Esophagus muscularis mucosa (tissue), 4 donors: Measurements from ENCODE around the gene RTKN. TPM values are rescaled to one million over a fixed set of nuclear protein-coding genes. Genes with fewer than 3 reads are reported as not detected.

Source experiments
- DNase-seq: peaks from one replicate; pipeline ENCODE4 v3.0.0-alpha.2; 2017; ENCODE audit errors: extremely low spot score
- H3K27ac ChIP-seq, 4 donors: fragments of 200-600 bp; sonication (generic); replicated peaks in 1 of 4; 1 replicate in 3 of 4; 2 replicates in 1 of 4; pipeline ENCODE4 v1.5.1; 2016 to 2019; ENCODE audit warnings: mild to moderate bottlenecking in 1 of 4
- H3K27me3 ChIP-seq, 4 donors: fragments of 200-600 bp; sonication (generic); one replicate each; pipeline versions ENCODE4 v1.5.1 to v1.6.0; 2016 to 2019
- H3K36me3 ChIP-seq, 4 donors: fragments of 200-600 bp; sonication (generic); one replicate each; pipeline ENCODE4 v1.5.1; 2016 to 2019
- H3K4me1 ChIP-seq, 4 donors: fragments of 200-600 bp; sonication (generic); one replicate each; pipeline ENCODE4 v1.5.1; 2016 to 2019
- H3K4me3 ChIP-seq, 4 donors: fragments of 200-600 bp; sonication (generic); 1 replicate in 2 of 4; 2 replicates in 2 of 4; pipeline ENCODE4 v1.5.1; 2016 to 2019; ENCODE audit warnings: mild to moderate bottlenecking in 4 of 4, moderate library complexity in 1 of 4
- H3K9me3 ChIP-seq, 4 donors: fragments of 200-600 bp; sonication (generic); 1 replicate in 3 of 4; 2 replicates in 1 of 4; pipeline ENCODE4 v1.5.1; 2016 to 2019
- EP300 ChIP-seq: sonication (generic); formaldehyde crosslinking; IDR thresholded peaks from one replicate; pipeline ENCODE4 v1.6.1; 2017; ENCODE audit warnings: antibody characterized with exemption
- POLR2A ChIP-seq: fragments of 450-650 bp; IDR thresholded peaks from one replicate; pipeline ENCODE4 v1.6.1; 2017; ENCODE audit warnings: antibody characterized with exemption, moderate library complexity, mild to moderate bottlenecking, low read depth
- POLR2AphosphoS5 ChIP-seq, 2 donors: sonication (generic); formaldehyde crosslinking; IDR thresholded peaks; one replicate each; pipeline ENCODE4 v1.6.1; 2017; ENCODE audit warnings: antibody characterized with exemption in 2 of 2
- WGBS: methylation state at CpG from one replicate; pipeline ENCODE4 v1.1.5; 2018; 5-methylcytosine and 5-hydroxymethylcytosine counted together
- intact Hi-C: fragments of 100-400 bp; cut with DNase I; formaldehyde crosslinking; loops from one replicate; pipeline ENCODE4 v1.15.1; 2023
- total RNA-seq, 4 donors: library from RNA; depleted of rRNA; stranded (reverse); fragments of >200 nt; gene quantifications; one replicate each; pipeline versions ENCODE4 v1.1.0 to v1.2.1, GENCODE V29; 2016
- TF ChIP-seq, protein P1 (sequence below), 3 experiments: fragments of 200-600 bp in 2 of 3; fragments of 450-650 bp in 1 of 3; sonication (generic) in 2 of 3; IDR thresholded peaks; one replicate each; pipeline ENCODE4 v1.5.1; 2017 to 2019; ENCODE audit warnings: antibody characterized with exemption in 3 of 3, mild to moderate bottlenecking in 2 of 3, moderate library complexity in 1 of 3

RTKN gene
- total RNA-seq, 4 donors from 2014 or later = 8.4 to 14.1 (median 11.3) TPM

DNA sequence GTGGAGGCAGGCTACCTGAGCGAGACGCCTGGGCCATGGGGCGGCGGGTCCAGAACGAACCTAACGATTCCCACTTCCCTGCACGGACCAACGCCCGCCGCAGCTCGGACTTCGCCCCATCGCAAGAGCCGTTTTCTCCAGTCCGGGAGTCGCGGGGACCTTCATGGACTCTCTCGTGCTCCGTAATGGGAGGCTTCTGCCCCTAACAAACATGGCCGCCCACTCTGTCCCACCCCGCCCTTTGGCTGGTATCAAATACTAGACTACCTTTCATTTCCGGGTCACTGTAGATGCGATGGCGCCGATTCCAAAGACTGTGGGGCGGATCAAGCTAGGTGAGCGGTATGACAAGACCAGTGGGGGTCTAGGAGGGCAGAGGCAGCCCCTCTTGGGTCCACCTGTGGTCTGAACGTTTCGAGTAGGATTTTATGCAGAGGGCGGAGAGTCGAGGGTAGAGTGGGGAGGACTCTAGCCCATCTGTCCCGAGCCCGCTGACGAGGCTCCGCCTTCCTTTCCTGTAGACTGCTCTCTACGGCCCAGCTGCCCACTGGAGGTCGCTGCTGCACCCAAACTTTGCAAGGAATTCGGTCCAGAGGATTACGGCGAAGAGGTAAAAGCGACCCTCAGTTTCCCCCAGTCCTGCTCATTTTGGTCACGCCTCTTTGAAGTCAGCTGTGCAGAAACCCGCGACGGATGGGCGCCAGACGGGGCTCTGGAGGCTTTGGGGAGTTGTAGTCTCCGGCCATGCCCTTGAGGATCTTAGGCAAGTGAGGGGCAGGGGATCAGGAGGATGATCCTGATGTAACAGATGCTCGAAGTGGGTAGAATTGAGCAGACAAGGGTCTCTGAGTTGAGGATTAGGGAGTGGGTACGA lies 41.3 kb upstream of the RTKN start, which contains the start of the genes CCDC142 and TTC31:
TSS of gene CCDC142 (minus strand) at position 198 of the 874 bp plus-strand sequence. CDS start at position 37, 161 bp downstream.
TSS of gene TTC31 (plus strand) at position 281 of the 874 bp plus-strand sequence. CDS start at position 296, 15 bp downstream.
- no peaks in the 10 kb centered on the region for H3K27me3 ChIP-seq
- peak; percentile 85 to 86 for TF ChIP-seq POLR2AphosphoS5 (IDR thresholded peaks at IDR 0.05)
- TF ChIP-seq, protein P1, sequence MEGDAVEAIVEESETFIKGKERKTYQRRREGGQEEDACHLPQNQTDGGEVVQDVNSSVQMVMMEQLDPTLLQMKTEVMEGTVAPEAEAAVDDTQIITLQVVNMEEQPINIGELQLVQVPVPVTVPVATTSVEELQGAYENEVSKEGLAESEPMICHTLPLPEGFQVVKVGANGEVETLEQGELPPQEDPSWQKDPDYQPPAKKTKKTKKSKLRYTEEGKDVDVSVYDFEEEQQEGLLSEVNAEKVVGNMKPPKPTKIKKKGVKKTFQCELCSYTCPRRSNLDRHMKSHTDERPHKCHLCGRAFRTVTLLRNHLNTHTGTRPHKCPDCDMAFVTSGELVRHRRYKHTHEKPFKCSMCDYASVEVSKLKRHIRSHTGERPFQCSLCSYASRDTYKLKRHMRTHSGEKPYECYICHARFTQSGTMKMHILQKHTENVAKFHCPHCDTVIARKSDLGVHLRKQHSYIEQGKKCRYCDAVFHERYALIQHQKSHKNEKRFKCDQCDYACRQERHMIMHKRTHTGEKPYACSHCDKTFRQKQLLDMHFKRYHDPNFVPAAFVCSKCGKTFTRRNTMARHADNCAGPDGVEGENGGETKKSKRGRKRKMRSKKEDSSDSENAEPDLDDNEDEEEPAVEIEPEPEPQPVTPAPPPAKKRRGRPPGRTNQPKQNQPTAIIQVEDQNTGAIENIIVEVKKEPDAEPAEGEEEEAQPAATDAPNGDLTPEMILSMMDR (IDR thresholded peaks at IDR 0.05) = peak; percentile 80 to 88 (median 85)
- no peak for TF ChIP-seq POLR2A
- 0% methylated on average over 29 of the region's 50 CpGs for WGBS
- H3K4me3 ChIP-seq = peak within 1 kb of the TSS; percentile 89 to 99 (median 92)
- peaks cover 9 to 69% (median 54%) of the 10 kb centered on the region in 4 donors for H3K36me3 ChIP-seq
- DNase-seq = peak; percentile 99
- intact Hi-C loops = loop anchor here (1.0 kb wide), 1 partner anchor 71 kb away; the partner anchor contains the start of gene DOK1
- no peaks in the 10 kb centered on the region for H3K9me3 ChIP-seq
- H3K4me1 ChIP-seq = peaks cover 26 to 44% (median 39%) of the 10 kb centered on the region in 4 donors
- H3K27ac ChIP-seq = peak within 1 kb of the TSS; percentile 85 to 96 (median 88)

DNA sequence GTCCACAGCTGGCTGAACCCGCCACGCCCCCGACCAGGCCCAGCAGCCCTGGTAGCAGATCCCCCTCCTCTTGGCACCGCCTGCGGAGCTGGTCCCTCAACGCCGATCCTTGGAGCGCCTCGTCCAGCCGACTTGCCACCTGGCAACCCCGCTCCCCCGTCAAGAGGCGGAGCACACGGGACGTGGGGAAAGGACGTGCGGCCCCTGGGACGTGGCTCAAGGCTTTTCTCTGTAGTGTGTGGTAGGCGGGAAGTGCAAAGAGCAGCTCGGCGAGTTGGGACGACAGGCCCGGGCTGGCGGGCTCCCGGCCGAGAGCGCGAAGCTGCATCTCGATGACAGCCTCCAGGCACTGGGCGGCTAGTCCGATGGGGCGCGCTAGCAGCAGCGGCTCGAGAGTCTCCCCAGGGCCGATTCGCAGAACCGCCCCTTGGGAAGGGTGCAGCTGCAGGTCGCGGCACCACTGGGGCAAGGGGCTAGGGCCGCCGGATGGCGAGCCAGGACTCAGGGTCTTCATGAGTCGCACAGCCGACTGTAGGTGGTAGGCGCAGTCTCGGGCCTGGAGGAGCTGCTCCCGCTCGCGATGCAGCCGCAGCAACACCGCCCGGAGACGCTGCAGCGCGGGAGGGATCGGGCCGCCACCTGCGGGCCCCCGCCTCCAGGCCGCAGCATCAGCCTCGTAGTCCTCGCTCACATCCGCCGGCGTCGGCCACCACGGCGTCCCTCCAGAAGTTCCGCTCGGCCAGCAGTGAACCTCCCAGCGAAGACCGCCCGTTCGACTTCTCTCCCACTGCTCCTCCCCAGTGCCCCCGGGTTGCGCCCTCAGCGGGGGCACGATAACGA lies 40.4 kb upstream of the RTKN start:
- 1% methylated on average over 12 of the region's 80 CpGs for WGBS
- H3K9me3 ChIP-seq = no peaks in the 10 kb centered on the region
- no peak for TF ChIP-seq POLR2A
- TF ChIP-seq EP300 = no peak
- no peak for TF ChIP-seq POLR2AphosphoS5 (IDR thresholded peaks at IDR 0.05)
- TF ChIP-seq, protein P1 (IDR thresholded peaks at IDR 0.05) = no peak
- DNase-seq = no peak
- peaks cover 9 to 67% (median 52%) of the 10 kb centered on the region in 4 donors for H3K36me3 ChIP-seq
- H3K27me3 ChIP-seq = no peaks in the 10 kb centered on the region
- peak overlapping the region; percentile 89 to 99 (median 92) for H3K4me3 ChIP-seq
- peaks cover 26 to 44% (median 39%) of the 10 kb centered on the region in 4 donors for H3K4me1 ChIP-seq
- H3K27ac ChIP-seq = peak overlapping the region; percentile 85 to 96 (median 88)
- intact Hi-C loops = no loop called here

DNA sequence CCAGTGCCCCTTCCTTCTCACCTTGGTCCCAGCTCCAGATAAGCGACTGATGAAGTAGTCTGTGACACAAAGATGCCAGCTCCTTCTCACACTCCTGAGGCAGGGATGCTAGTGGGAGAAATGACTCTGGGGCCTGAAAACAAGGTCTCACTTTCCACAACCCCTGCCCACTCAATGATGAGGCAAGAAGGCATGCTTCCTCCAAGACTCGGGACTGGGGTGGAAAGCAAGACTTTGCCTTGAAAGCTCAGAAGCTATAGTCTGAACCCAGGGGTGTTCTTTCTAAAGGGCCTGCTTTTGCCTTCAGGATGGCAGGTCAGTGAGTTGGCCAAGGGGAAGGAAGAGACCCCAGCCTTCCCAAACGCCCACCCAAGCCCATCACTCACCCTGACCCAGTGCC lies 39.7 kb upstream of the RTKN start:
- intact Hi-C loops = no loop called here
- H3K4me3 ChIP-seq = peak overlapping the region; percentile 89 to 99 (median 92)
- H3K27me3 ChIP-seq = no peaks in the 10 kb centered on the region
- H3K36me3 ChIP-seq = peaks cover 9 to 65% (median 50%) of the 10 kb centered on the region in 4 donors
- peaks cover 26 to 44% (median 41%) of the 10 kb centered on the region in 4 donors for H3K4me1 ChIP-seq
- no peaks in the 10 kb centered on the region for H3K9me3 ChIP-seq
- peak overlapping the region; percentile 85 to 96 (median 88) for H3K27ac ChIP-seq
- WGBS = 51% methylated on average over 3 of the region's 3 CpGs
- no peak for TF ChIP-seq EP300
- TF ChIP-seq POLR2AphosphoS5 (IDR thresholded peaks at IDR 0.05) = no peak
- TF ChIP-seq, protein P1 (IDR thresholded peaks at IDR 0.05) = no peak
- no peak for TF ChIP-seq POLR2A
- no peak for DNase-seq

DNA sequence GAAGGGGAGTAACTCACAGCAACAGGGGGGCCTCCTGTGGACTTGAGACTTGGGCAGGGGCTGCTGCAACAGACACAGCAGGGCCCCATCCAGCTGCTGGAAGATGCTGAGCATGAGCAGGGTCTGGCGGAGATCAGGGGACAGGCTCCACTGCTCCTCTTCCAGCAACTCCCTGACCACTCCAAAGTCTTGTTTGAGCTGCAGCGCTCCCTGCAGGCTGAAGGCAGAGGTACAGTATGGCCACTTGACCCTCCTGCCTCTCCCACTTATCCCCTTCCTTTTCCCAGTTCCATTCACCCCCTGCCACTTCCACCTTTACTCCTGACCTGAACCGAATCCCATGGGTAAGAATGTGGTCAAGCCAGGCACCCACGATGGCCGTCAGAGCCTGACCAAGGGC lies 33.2 kb upstream of the RTKN start:
- Histone ChIP-seq H3K36me3 (peaks cover 18 to 54% (median 43%) of the 10 kb centered on the region in 4 donors), H3K4me1 (peaks cover 20 to 33% (median 30%) of the 10 kb centered on the region in 4 donors), H3K27me3 (no peaks in the 10 kb centered on the region), H3K9me3 (no peaks in the 10 kb centered on the region), H3K4me3 (no peak overlapping the region), H3K27ac (no peak overlapping the region)
- DNase-seq = no peak
- 83% methylated on average over 5 of the region's 5 CpGs for WGBS
- TF ChIP-seq EP300 (no peak), POLR2A (no peak), POLR2AphosphoS5 (IDR thresholded peaks at IDR 0.05) (no peak)
- TF ChIP-seq, protein P1 (IDR thresholded peaks at IDR 0.05) = peak in 1 of 3 experiments; percentile 11
- intact Hi-C loops = no loop called here
